Neural cell (in vitro differentiated cells): ENCODE data around the gene POU5F2. TPM values are rescaled to one million over a fixed set of nuclear protein-coding genes. Genes with fewer than 3 reads are reported as not detected.

ENCODE experiments used
- H2AFZ ChIP-seq: fragments of 200-600, 300-800 bp; sonication (generic), shearing (Covaris generic); 2 replicates; pipeline ENCODE4 v1.6.0; 2014; ENCODE audit warnings: low read depth, mild to moderate bottlenecking, antibody characterized with exemption, low read length, moderate library complexity
- H3F3A ChIP-seq: fragments of 200-600 bp; shearing (Covaris generic); 2 replicates; pipeline ENCODE4 v1.6.1; 2016; ENCODE audit warnings: mild to moderate bottlenecking, moderate library complexity, mixed read lengths, antibody characterized with exemption, low read length; ENCODE audit not compliant: insufficient read depth, poor library complexity, severe bottlenecking
- H3K27ac ChIP-seq: fragments of 200-600, 300-800 bp; sonication (generic), shearing (Covaris generic); 2 replicates; pipeline ENCODE4 v1.5.1; 2014; ENCODE audit warnings: mild to moderate bottlenecking, low read length, moderate library complexity
- H3K27me3 ChIP-seq: fragments of 300-800, 200-600 bp; sonication (generic), shearing (Covaris generic); 2 replicates; pipeline ENCODE4 v1.6.0; 2014; ENCODE audit warnings: mild to moderate bottlenecking, low read depth, low read length, moderate library complexity; ENCODE audit not compliant: insufficient read depth
- H3K36me3 ChIP-seq: fragments of 300-800, 200-600 bp; sonication (generic), shearing (Covaris generic); 2 replicates; pipeline ENCODE4 v1.5.1; 2014; ENCODE audit warnings: mild to moderate bottlenecking, antibody characterized with exemption, low read length, moderate library complexity; ENCODE audit not compliant: insufficient read depth
- H3K4me2 ChIP-seq: fragments of 300-800, 200-600 bp; sonication (generic), shearing (Covaris generic); 2 replicates; pipeline ENCODE4 v1.6.0; 2014; ENCODE audit warnings: mild to moderate bottlenecking, low read length
- H3K4me3 ChIP-seq: fragments of 300-800, 200-600 bp; sonication (generic), shearing (Covaris generic); 2 replicates; pipeline ENCODE4 v1.5.1; 2014; ENCODE audit warnings: mild to moderate bottlenecking, low read length, moderate library complexity
- H3K79me2 ChIP-seq: fragments of 200-600 bp; shearing (Covaris generic); replicated peaks from 2 replicates; pipeline ENCODE4 v1.6.0; 2014; ENCODE audit warnings: mild to moderate bottlenecking, low read length, moderate library complexity; ENCODE audit not compliant: insufficient read depth
- H3K9ac ChIP-seq: fragments of 300-800, 200-600 bp; sonication (generic), shearing (Covaris generic); 2 replicates; pipeline ENCODE4 v1.6.1; 2016; ENCODE audit warnings: mild to moderate bottlenecking, low read length, mixed read lengths
- H3K9me2 ChIP-seq: fragments of 200-600 bp; shearing (Covaris generic); 2 replicates; pipeline ENCODE4 v1.6.1; 2016; ENCODE audit warnings: mild to moderate bottlenecking, low read length, mixed read lengths; ENCODE audit not compliant: insufficient read depth
- H3K9me3 ChIP-seq: fragments of 200-600, 300-800 bp; sonication (generic), shearing (Covaris generic); 2 replicates; pipeline ENCODE4 v1.6.1; 2016; ENCODE audit warnings: mild to moderate bottlenecking, mixed run types, low read length, moderate library complexity, mixed read lengths
- H4K20me1 ChIP-seq: fragments of 200-600 bp; shearing (Covaris generic); 2 replicates; pipeline ENCODE4 v1.6.1; 2016; ENCODE audit warnings: mild to moderate bottlenecking, mixed run types; ENCODE audit not compliant: insufficient read depth
- EP300 ChIP-seq: fragments of 450-650 bp; conservative IDR thresholded peaks from 2 replicates; pipeline ENCODE4 v1.6.1; 2014; ENCODE audit warnings: antibody characterized with exemption, mild to moderate bottlenecking, moderate library complexity; ENCODE audit not compliant: poor library complexity, severe bottlenecking
- EZH2 ChIP-seq: fragments of 200-600, 300-800 bp; shearing (Covaris generic), sonication (generic); IDR thresholded peaks from 2 replicates; pipeline ENCODE4 v1.6.1; 2014; ENCODE audit warnings: antibody characterized with exemption, low read length, borderline replicate concordance, mild to moderate bottlenecking; ENCODE audit not compliant: insufficient read depth, poor library complexity, severe bottlenecking
- MXI1 ChIP-seq: fragments of 450-650 bp; conservative IDR thresholded peaks from 2 replicates; pipeline ENCODE4 v1.6.1; 2014; ENCODE audit warnings: antibody characterized with exemption, mild to moderate bottlenecking; ENCODE audit not compliant: poor library complexity, severe bottlenecking
- POLR2AphosphoS5 ChIP-seq: IDR thresholded peaks from 2 replicates; pipeline ENCODE4 v1.6.1; 2012
- RAD21 ChIP-seq: fragments of 450-650 bp; conservative IDR thresholded peaks from 2 replicates; pipeline ENCODE4 v1.6.1; 2014; ENCODE audit warnings: antibody characterized with exemption, mild to moderate bottlenecking, moderate library complexity
- REST ChIP-seq: IDR thresholded peaks from 2 replicates; pipeline ENCODE4 v1.6.1; 2012; ENCODE audit warnings: borderline replicate concordance
- SMC3 ChIP-seq: fragments of 450-650 bp; conservative IDR thresholded peaks from 2 replicates; pipeline ENCODE4 v1.6.1; 2014; ENCODE audit warnings: antibody characterized with exemption, mild to moderate bottlenecking, moderate library complexity; ENCODE audit not compliant: poor library complexity
- TAF1 ChIP-seq: IDR thresholded peaks from 2 replicates; pipeline ENCODE4 v1.6.1; 2012; ENCODE audit warnings: low read depth
- polyA plus RNA-seq: library from polyadenylated mRNA; depleted of rRNA; stranded (reverse); fragments of >200 nt; gene quantifications from 2 replicates; pipeline ENCODE4 v1.2.3, GENCODE V29; 2014
- TF ChIP-seq, protein P1 (sequence below): fragments of 450-650 bp; IDR thresholded peaks from 2 replicates; pipeline ENCODE4 v1.5.1; 2014; ENCODE audit warnings: antibody characterized with exemption, mild to moderate bottlenecking, moderate library complexity; ENCODE audit not compliant: poor library complexity, severe bottlenecking

The POU5F2 gene
- polyA plus RNA-seq, 1 donor from 2014 or later, result 0.07 TPM

- Histone ChIP-seq H4K20me1 (no peaks in the 10 kb centered on the region), H3K4me2 (no peak overlapping the region), H3K27me3 (no peaks in the 10 kb centered on the region), H3K9ac (no peak overlapping the region), H3K4me3 (no peak overlapping the region), H3F3A (no peaks in the 10 kb centered on the region), H3K36me3 (no peaks in the 10 kb centered on the region), H3K79me2 (no peaks in the 10 kb centered on the region), H3K9me3 (no peaks in the 10 kb centered on the region), H3K9me2 (no peaks in the 10 kb centered on the region), H3K27ac (no peak overlapping the region), H2AFZ (no peak overlapping the region)
- TF ChIP-seq POLR2AphosphoS5 (no peak), EZH2 (no peak), EP300 (no peak), REST (no peak), TAF1 (no peak), SMC3 (no peak), MXI1 (no peak)
- TF ChIP-seq, protein P1, sequence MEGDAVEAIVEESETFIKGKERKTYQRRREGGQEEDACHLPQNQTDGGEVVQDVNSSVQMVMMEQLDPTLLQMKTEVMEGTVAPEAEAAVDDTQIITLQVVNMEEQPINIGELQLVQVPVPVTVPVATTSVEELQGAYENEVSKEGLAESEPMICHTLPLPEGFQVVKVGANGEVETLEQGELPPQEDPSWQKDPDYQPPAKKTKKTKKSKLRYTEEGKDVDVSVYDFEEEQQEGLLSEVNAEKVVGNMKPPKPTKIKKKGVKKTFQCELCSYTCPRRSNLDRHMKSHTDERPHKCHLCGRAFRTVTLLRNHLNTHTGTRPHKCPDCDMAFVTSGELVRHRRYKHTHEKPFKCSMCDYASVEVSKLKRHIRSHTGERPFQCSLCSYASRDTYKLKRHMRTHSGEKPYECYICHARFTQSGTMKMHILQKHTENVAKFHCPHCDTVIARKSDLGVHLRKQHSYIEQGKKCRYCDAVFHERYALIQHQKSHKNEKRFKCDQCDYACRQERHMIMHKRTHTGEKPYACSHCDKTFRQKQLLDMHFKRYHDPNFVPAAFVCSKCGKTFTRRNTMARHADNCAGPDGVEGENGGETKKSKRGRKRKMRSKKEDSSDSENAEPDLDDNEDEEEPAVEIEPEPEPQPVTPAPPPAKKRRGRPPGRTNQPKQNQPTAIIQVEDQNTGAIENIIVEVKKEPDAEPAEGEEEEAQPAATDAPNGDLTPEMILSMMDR, result no peak
Measured at GRCh38 chr5:93785475-93785874, 44.1 kb upstream of the POU5F2 start.

DNA sequence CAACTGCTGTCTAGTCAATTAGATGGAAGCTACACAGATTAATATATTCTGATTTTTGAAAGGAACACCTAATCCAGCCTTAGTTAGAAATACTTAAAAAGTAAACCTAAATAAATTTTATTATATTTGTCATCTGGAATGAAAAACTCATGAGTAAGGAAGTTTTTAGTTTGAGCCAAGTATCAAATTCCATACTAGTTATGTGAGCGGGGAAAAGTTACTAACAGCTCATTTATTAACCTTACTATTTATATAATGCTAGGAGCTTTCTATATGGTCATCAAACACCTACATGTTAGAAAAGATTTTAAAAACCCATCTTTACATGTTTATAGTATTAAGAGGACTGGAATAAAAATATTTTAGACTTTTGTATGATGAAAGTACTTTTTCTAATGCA lies 41.6 kb upstream of the POU5F2 start:
- H3K27ac ChIP-seq, result no peak overlapping the region
- H3K4me2 ChIP-seq, result no peak overlapping the region
- no peaks in the 10 kb centered on the region for H4K20me1 ChIP-seq
- no peaks in the 10 kb centered on the region for H3K9me2 ChIP-seq
- H3F3A ChIP-seq, result no peaks in the 10 kb centered on the region
- H3K9ac ChIP-seq, result no peak overlapping the region
- H3K27me3 ChIP-seq, result no peaks in the 10 kb centered on the region
- no peaks in the 10 kb centered on the region for H3K36me3 ChIP-seq
- no peaks in the 10 kb centered on the region for H3K9me3 ChIP-seq
- H3K4me3 ChIP-seq, result no peak overlapping the region
- no peak overlapping the region for H2AFZ ChIP-seq
- TF ChIP-seq MXI1 (no peak), POLR2AphosphoS5 (no peak), EP300 (no peak), SMC3 (no peak), TAF1 (no peak), EZH2 (no peak), REST (no peak), RAD21 (no peak)
- TF ChIP-seq, protein P1, result no peak
- H3K79me2 ChIP-seq, result no peaks in the 10 kb centered on the region
